GM13977 (cell line): ENCODE measurements around the gene FAM3C.

Experiments used
- DNase-seq: peaks from one replicate; pipeline ENCODE4 v3.0.0; 2012; ENCODE audit warnings: low spot score
- in situ Hi-C: fragments of 300-500 bp; cut with MboI; formaldehyde crosslinking; loops from one replicate; pipeline ENCODE4 v1.12.0; 2022; ENCODE audit warnings: low sequenced_read_pairs, low pct_unique_long_range_greater_than_20kb, mixed read lengths, inconsistent platforms; ENCODE audit not compliant: unreplicated experiment
- TF ChIP-seq, protein P1 (sequence below): IDR thresholded peaks from 2 replicates; pipeline ENCODE4 v1.5.1; 2012; ENCODE audit warnings: mild to moderate bottlenecking, control low read depth; ENCODE audit not compliant: insufficient read depth; ENCODE audit errors: extremely low read depth, missing control alignments

FAM3C gene

DNA sequence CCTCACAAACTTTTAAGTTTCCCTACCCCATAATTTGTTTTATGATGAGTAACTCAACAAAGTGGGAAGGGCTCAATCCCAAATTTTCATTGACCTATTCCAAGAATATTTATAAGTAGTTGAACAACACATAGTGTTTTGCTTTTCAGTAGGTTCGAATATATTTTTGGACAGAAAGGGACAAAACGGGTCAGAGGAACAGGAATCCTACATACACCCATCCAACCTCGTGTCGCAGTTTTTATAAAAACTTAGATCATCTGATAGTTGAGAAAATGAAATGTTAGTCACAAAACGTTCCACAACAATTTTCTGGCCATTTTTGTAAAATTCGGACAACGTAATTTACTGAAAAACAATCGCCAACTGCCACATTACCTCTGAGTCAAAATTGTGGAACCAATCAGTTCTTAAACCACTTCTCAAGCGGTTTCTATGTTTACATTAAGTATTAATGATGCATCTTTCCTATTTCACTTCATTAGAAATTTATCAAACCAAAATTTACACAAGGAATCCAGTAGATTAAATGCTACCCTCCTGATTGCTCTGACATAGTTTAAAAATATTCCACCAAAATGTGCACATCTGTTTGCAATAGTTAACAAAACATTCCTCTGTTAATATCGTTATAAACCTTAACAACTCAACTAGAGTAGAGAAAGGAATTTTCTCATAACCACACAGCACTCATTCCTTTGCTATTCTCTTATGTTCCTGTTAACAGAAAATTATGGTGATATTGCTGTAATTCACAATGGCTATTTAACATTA is 61.0 kb downstream of the FAM3C start:
- in situ Hi-C loops: loop anchor here (25.0 kb wide), 1 partner anchor 198 kb away; no protein-coding TSS in a partner anchor
- no peak for DNase-seq
- TF ChIP-seq, protein P1, sequence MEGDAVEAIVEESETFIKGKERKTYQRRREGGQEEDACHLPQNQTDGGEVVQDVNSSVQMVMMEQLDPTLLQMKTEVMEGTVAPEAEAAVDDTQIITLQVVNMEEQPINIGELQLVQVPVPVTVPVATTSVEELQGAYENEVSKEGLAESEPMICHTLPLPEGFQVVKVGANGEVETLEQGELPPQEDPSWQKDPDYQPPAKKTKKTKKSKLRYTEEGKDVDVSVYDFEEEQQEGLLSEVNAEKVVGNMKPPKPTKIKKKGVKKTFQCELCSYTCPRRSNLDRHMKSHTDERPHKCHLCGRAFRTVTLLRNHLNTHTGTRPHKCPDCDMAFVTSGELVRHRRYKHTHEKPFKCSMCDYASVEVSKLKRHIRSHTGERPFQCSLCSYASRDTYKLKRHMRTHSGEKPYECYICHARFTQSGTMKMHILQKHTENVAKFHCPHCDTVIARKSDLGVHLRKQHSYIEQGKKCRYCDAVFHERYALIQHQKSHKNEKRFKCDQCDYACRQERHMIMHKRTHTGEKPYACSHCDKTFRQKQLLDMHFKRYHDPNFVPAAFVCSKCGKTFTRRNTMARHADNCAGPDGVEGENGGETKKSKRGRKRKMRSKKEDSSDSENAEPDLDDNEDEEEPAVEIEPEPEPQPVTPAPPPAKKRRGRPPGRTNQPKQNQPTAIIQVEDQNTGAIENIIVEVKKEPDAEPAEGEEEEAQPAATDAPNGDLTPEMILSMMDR: no peak

DNA sequence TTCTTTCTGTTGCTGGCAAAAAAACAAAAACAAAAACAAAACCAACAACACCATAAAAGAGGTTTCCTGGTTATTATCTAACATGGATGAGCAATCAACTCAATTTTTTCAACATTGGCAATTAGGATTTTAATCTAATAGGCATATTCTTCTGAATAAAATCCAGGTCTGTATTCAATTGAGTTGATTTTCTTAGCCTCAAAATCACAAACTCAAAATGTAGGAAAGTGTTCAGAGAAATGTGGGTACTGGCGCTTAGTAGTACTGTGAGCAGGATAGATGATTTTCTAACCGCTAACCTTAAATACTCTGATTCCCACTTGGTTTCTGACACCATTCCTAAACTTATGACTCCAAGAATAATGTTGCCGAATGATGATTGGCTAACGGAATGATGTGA is 61.7 kb downstream of the FAM3C start:
- no peak for DNase-seq
- in situ Hi-C loops: loop anchor here (25.0 kb wide), 1 partner anchor 197 kb away; no protein-coding TSS in a partner anchor
- TF ChIP-seq, protein P1: no peak

DNA sequence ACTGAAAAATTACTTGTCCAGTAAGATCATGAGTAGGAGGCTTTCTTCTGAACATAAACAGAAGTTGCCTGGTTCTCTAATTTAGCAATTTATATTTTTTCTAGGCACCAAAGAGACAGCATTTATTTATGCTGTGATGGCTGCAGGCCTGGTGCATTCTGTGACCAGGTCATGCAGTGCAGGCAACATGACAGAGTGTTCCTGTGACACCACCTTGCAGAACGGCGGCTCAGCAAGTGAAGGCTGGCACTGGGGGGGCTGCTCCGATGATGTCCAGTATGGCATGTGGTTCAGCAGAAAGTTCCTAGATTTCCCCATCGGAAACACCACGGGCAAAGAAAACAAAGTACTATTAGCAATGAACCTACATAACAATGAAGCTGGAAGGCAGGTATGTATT is 64.5 kb downstream of the FAM3C start:
- TF ChIP-seq, protein P1: no peak
- in situ Hi-C loops: loop anchor here (25.0 kb wide), 1 partner anchor 194 kb away; no protein-coding TSS in a partner anchor
- DNase-seq: no peak

DNA sequence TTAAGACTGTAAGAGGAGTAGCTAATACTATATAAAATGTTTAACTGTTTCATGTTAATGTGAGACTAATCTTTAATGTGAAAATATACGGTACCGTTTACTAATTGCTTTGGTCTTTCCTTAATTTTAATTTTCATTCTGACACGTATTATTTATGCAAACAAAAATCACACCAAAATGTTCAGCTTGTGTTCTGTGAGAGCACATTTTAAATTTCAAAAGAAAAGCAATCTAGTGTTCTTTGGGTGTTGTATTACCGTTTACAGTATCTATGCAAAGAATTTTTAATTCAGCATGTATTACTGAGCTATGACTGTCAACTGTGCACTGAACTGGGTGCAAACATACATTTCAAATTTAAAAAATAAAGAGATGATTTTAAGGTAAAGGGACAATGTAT is 65.1 kb downstream of the FAM3C start:
- in situ Hi-C loops: loop anchor here (25.0 kb wide), 1 partner anchor 194 kb away; no protein-coding TSS in a partner anchor
- no peak for DNase-seq
- TF ChIP-seq, protein P1: no peak

DNA sequence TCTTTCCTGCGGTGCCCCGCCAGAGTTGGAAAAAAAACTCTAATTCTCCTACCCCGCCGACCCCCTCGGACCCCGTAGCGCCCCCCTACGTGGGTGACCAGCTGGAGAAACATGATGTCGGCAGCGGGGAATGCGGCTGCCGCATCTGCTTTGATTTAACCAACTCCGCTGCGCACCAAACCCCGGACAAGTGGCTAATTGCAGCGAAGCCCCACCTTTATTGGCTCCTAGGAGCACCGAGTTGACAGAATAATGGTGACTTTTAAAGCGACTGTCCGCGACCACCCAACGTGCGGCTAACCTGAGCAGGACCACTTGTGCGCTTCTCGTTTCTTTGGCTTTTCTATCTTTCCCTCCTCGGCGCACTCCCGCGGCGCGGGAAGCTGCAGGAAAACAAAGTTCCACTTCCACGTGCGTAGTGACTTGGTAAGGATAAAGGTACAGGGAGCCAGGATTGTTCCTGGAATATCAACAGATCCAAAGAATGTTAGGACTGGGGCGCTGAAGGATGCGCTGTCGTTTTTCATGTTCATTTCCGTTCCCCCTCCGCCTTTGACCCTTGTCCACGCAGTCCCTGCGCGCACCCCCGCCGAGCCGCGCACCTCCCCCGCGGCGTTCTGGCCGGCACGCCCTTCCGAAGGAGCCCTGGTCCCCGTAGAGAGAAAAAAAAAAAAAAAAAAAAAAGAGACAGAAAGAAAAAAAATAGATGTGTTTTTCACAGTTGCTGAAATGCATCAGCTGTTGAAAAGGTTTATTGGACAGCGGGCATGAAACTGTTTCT is 65.9 kb downstream of the FAM3C start:
- in situ Hi-C loops: loop anchor here (25.0 kb wide), 1 partner anchor 193 kb away; no protein-coding TSS in a partner anchor
- DNase-seq: peak; percentile 46
- TF ChIP-seq, protein P1: no peak

DNA sequence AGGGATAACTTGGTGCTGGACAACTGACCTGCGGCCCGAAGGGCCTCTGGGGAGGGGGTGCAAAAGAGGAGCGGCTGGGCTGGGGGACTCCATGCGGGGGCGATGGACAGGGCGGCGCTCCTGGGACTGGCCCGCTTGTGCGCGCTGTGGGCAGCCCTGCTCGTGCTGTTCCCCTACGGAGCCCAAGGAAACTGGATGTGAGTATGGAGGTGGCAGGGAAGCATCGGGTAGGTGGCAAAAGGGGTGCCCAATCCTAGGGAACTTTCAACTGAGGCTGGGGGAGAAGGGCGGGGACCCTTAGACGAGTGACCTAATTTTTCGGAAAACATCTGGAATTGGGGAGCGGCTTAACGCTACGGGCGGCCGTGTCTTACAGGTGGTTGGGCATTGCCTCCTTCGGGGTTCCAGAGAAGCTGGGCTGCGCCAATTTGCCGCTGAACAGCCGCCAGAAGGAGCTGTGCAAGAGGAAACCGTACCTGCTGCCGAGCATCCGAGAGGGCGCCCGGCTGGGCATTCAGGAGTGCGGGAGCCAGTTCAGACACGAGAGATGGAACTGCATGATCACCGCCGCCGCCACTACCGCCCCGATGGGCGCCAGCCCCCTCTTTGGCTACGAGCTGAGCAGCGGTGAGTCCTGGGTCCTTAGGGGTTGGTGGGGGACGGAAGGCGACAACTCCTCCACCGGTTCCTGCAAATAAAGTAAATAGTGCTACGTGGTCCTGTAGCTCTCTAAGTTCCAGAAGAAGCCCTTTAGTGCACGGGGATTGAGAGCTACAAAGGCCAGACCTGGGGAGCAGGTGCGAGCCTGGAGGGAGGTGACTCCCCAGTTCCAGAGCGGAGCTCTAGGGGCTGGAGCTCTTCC is 66.7 kb downstream of the FAM3C start:
- TF ChIP-seq, protein P1: peak; percentile 36
- DNase-seq: peak; percentile 69
- in situ Hi-C loops: loop anchor here (25.0 kb wide), 1 partner anchor 192 kb away; no protein-coding TSS in a partner anchor
